DND-41 (cell line): ENCODE results near the gene SHISA2.

Experiments
- ATAC-seq: fragments of 200-7000 bp; cut with Tn5 transposase; 3 replicates; pipeline ENCODE4 v1.9.1; 2021; ENCODE audit warnings: low read depth; ENCODE audit not compliant: insufficient read depth
- DNase-seq: peaks from one replicate; pipeline ENCODE4 v3.0.0-alpha.2; 2020
- H2AFZ ChIP-seq: 2 replicates; pipeline ENCODE4 v1.6.0; 2012; ENCODE audit warnings: low read depth, low read length
- H3K27ac ChIP-seq: 2 replicates; pipeline ENCODE4 v1.5.1; 2012; ENCODE audit warnings: low read length, inconsistent platforms
- H3K27me3 ChIP-seq: fragments of 200-600 bp; sonication (generic); 2 replicates; pipeline ENCODE4 v1.6.0; 2012; ENCODE audit warnings: low read length, mild to moderate bottlenecking, inconsistent platforms; ENCODE audit not compliant: insufficient read depth, poor library complexity
- H3K36me3 ChIP-seq: 2 replicates; pipeline ENCODE4 v1.5.1; 2012; ENCODE audit warnings: low read length, inconsistent platforms; ENCODE audit not compliant: insufficient read depth
- H3K4me1 ChIP-seq: 2 replicates; pipeline ENCODE4 v1.5.1; 2012; ENCODE audit warnings: mild to moderate bottlenecking, low read length; ENCODE audit not compliant: insufficient read depth
- H3K4me2 ChIP-seq: 2 replicates; pipeline ENCODE4 v1.6.0; 2012; ENCODE audit warnings: mild to moderate bottlenecking, moderate library complexity, low read length, inconsistent platforms; ENCODE audit not compliant: insufficient read depth
- H3K4me3 ChIP-seq, 2 experiments: fragments of 200-600 bp in 1 of 2; shearing (Covaris generic) in 1 of 2; 2 replicates each; pipeline ENCODE4 v1.5.1; 2012 to 2016; ENCODE audit warnings: inconsistent platforms in 2 of 2, low read length in 2 of 2, mild to moderate bottlenecking in 2 of 2, low read depth in 1 of 2, moderate library complexity in 1 of 2
- H3K79me2 ChIP-seq: 2 replicates; pipeline ENCODE4 v1.6.0; 2012; ENCODE audit warnings: low read length, inconsistent platforms; ENCODE audit not compliant: insufficient read depth
- H3K9ac ChIP-seq: 2 replicates; pipeline ENCODE4 v1.6.0; 2012; ENCODE audit warnings: low read depth, mild to moderate bottlenecking, inconsistent platforms, low read length, moderate library complexity
- H3K9me3 ChIP-seq: 2 replicates; pipeline ENCODE4 v1.5.1; 2012; ENCODE audit warnings: low read length, moderate library complexity, mild to moderate bottlenecking, inconsistent platforms; ENCODE audit not compliant: insufficient read depth, severe bottlenecking
- H4K20me1 ChIP-seq: 2 replicates; pipeline ENCODE4 v1.6.0; 2012; ENCODE audit warnings: low read length; ENCODE audit not compliant: insufficient read depth
- EZH2 ChIP-seq: IDR thresholded peaks from 3 replicates; pipeline ENCODE4 v1.6.1; 2012; ENCODE audit warnings: borderline replicate concordance, low read depth, mild to moderate bottlenecking, moderate library complexity, low read length, inconsistent platforms; ENCODE audit not compliant: severe bottlenecking
- TF ChIP-seq, protein P1 (sequence below): IDR thresholded peaks from 2 replicates; pipeline ENCODE4 v1.5.1; 2012; ENCODE audit warnings: borderline replicate concordance, low read length, moderate library complexity, mild to moderate bottlenecking; ENCODE audit not compliant: poor library complexity, severe bottlenecking; ENCODE audit errors: extremely low read depth

SHISA2 gene

GRCh38 chr13:26010487-26011207 is 41.2 kb downstream of the SHISA2 start:
- no peak overlapping the region for H3K9ac ChIP-seq
- no peaks in the 10 kb centered on the region for H3K36me3 ChIP-seq
- no peak overlapping the region for H3K27ac ChIP-seq
- H3K27me3 ChIP-seq, result no peaks in the 10 kb centered on the region
- H2AFZ ChIP-seq, result no peak overlapping the region
- DNase-seq (no peak), ATAC-seq (no peak)
- H3K79me2 ChIP-seq, result no peaks in the 10 kb centered on the region
- H3K4me2 ChIP-seq, result no peak overlapping the region
- H3K4me3 ChIP-seq, result no peak overlapping the region
- H3K9me3 ChIP-seq, result peaks cover 4% of the 10 kb centered on the region
- TF ChIP-seq, protein P1, sequence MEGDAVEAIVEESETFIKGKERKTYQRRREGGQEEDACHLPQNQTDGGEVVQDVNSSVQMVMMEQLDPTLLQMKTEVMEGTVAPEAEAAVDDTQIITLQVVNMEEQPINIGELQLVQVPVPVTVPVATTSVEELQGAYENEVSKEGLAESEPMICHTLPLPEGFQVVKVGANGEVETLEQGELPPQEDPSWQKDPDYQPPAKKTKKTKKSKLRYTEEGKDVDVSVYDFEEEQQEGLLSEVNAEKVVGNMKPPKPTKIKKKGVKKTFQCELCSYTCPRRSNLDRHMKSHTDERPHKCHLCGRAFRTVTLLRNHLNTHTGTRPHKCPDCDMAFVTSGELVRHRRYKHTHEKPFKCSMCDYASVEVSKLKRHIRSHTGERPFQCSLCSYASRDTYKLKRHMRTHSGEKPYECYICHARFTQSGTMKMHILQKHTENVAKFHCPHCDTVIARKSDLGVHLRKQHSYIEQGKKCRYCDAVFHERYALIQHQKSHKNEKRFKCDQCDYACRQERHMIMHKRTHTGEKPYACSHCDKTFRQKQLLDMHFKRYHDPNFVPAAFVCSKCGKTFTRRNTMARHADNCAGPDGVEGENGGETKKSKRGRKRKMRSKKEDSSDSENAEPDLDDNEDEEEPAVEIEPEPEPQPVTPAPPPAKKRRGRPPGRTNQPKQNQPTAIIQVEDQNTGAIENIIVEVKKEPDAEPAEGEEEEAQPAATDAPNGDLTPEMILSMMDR, result no peak
- no peak for TF ChIP-seq EZH2
- H3K4me1 ChIP-seq, result peaks cover 11% of the 10 kb centered on the region
- no peaks in the 10 kb centered on the region for H4K20me1 ChIP-seq

DNA sequence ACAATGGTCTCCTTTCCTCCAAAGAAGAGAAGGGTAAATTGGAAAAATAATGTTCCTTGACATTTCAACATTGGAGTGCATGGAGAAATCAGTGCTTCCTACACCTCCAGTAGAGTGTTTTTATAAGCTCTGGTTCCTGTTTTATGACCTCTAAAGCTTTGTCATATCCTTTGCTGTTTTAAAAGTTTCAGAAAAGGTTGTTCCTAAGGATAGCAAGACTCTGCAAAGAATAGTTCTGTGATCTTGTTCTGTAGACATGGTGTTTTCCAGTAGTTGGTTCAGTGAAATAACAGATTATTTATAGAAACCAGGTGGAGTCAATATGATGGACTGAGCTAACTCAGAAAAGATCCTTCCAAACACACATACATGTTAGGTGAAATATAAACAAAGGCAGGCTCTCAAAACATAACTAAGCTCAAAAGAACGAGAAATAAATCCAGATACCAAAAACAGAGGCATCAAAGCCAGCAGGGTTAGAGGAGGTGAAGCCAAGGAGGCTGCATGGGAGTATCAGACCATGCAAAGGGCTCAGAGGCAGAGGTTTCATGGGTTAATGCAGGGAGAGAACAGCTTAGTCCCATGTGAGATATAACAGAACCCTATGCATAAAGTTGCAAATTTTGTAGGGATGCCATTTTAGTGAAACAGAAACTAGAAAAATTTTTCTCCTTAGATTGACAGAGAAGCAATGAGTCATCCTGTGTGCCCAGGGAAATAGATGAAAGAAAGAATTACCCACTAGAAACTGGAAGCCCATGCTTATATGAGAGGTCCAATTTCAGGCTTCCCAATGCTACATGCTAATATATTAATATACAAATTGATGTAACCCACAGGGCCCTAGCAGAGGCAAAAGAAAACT is 44.3 kb downstream of the SHISA2 start:
- no peaks in the 10 kb centered on the region for H4K20me1 ChIP-seq
- TF ChIP-seq EZH2, result no peak
- TF ChIP-seq, protein P1, result no peak

More for the DNA sequence above, 44.3 kb downstream of the SHISA2 start:
- Histone ChIP-seq H3K4me1 (peaks cover 11% of the 10 kb centered on the region), H3K79me2 (no peaks in the 10 kb centered on the region), H3K36me3 (no peaks in the 10 kb centered on the region), H3K27ac (no peak overlapping the region), H3K9ac (no peak overlapping the region; the same call in 1 of the 2 replicates), H2AFZ (peak overlapping the region; percentile 53; the same call in 1 of the 2 replicates), H3K4me3 (no peak overlapping the region), H3K4me2 (no peak overlapping the region; the same call in 1 of the 2 replicates), H3K9me3 (peaks cover 10% of the 10 kb centered on the region), H3K27me3 (no peaks in the 10 kb centered on the region)
- peak; percentile 61 for ATAC-seq
- DNase-seq, result no peak
